Kidney epithelial cell (primary cell): Measurements from ENCODE around the gene BMP8B. TPM values are rescaled to one million over a fixed set of nuclear protein-coding genes. Genes with fewer than 3 reads are reported as not detected.

Source experiments
- DNase-seq: peaks from one replicate; pipeline ENCODE4 v3.0.0-alpha.2; 2010; ENCODE audit warnings: low read depth
- H3K27me3 ChIP-seq: 2 replicates; pipeline ENCODE4 v1.6.0; 2011; ENCODE audit warnings: low read length; ENCODE audit not compliant: control insufficient read depth, insufficient read depth
- H3K36me3 ChIP-seq: 2 replicates; pipeline ENCODE4 v1.5.1; 2011; ENCODE audit warnings: low read length; ENCODE audit not compliant: control insufficient read depth, insufficient read depth
- H3K4me3 ChIP-seq: 2 replicates; pipeline ENCODE4 v1.5.1; 2011; ENCODE audit warnings: low read depth, mild to moderate bottlenecking, control low read depth, low read length
- total RNA-seq: library from RNA; depleted of rRNA; stranded (reverse); fragments of >200 nt; gene quantifications from 2 replicates; pipeline ENCODE4 v1.2.3, GENCODE V29; 2015
- TF ChIP-seq, protein P1 (sequence below): IDR thresholded peaks from 2 replicates; pipeline ENCODE4 v1.5.1; 2011; ENCODE audit warnings: mild to moderate bottlenecking, moderate library complexity, low read length, control low read depth, inconsistent platforms; ENCODE audit not compliant: insufficient read depth, poor library complexity, severe bottlenecking

Gene BMP8B
- total RNA-seq, 1 donor from 2014 or later, result 4.3 TPM

DNA sequence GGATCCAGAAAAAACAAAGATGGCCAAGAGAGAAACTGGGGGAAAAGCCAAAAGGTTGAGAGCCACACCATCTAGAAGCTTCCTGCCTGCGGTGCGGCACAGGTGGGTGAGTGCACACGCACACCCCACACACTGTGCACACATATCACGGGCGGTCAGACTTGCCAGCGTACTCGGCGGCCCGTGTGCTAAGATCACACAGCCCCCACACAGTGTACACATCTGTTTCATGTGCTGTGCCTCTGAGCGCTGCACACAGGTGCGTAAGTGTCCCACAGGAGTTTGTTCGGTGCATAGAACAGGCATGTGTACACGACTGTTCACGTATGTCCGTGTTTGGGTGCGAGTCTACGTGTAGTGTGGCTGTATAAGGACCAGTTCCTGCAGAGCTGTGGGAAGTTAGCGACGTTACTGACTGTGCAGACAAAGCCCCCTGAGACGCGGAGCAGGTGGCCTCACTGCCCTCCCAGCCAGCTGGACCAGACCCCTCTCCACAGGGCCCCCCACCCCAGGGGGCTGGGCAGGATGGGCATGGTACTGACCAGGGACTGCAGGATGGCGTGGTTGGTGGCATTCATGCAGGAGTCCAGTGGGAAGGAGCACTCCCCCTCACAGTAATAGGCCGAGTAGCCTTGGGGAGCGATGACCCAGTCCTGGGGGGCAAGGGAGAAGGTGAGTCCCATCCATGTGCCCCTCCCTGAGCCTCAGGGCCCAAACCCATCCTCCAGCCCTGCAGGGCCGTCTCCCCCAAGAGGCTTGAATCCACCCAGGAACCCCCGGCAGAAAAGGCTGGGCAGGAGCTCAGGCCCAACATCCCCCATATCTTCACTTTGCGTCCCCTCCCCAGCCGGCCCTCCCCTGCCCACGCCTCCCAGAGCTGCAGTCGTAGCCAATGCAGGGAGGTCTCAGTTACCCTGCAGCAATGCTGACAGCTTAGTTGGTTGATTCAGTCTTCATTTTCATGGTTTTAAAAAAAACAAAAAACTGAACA lies 25.8 kb downstream of the BMP8B start:
- no peaks in the 10 kb centered on the region for H3K36me3 ChIP-seq
- no peaks in the 10 kb centered on the region for H3K27me3 ChIP-seq
- no peak overlapping the region for H3K4me3 ChIP-seq
- no peak for DNase-seq
- TF ChIP-seq, protein P1, sequence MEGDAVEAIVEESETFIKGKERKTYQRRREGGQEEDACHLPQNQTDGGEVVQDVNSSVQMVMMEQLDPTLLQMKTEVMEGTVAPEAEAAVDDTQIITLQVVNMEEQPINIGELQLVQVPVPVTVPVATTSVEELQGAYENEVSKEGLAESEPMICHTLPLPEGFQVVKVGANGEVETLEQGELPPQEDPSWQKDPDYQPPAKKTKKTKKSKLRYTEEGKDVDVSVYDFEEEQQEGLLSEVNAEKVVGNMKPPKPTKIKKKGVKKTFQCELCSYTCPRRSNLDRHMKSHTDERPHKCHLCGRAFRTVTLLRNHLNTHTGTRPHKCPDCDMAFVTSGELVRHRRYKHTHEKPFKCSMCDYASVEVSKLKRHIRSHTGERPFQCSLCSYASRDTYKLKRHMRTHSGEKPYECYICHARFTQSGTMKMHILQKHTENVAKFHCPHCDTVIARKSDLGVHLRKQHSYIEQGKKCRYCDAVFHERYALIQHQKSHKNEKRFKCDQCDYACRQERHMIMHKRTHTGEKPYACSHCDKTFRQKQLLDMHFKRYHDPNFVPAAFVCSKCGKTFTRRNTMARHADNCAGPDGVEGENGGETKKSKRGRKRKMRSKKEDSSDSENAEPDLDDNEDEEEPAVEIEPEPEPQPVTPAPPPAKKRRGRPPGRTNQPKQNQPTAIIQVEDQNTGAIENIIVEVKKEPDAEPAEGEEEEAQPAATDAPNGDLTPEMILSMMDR, result no peak

DNA sequence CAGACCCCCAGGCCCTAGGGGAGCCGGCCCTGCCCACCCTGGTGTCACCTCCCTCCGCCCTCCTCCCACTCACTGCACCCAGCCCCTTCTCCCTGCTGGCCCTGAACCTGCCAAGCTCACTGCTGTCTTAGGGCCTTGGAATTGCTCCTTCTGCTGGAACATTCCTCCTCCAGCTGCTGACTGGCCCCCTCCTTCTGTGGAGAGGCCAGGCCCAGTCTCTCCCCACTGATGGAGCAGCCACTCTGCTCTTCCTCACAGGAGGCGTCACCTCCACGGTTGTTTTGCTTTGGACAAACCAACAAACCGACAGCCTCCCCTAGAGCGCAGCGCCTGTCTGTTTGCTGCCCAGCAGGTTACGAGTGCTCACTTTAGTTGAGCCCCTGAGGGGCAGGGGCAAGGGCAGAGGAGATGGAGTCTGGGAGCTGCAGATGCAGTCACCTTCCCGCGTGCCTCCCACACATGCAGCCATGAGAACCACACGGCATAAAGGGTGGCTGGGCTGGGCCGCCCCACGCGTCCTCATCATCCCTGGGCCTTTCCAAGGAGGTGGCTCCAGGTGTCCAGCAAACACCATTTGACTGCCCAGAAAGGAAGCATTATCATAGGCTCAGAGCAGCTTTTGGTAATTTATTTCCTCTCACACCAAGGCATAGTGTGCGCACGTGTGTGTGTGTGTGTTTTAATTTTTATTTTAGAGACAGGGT lies 27.0 kb downstream of the BMP8B start:
- DNase-seq, result no peak
- no peak overlapping the region for H3K4me3 ChIP-seq
- H3K27me3 ChIP-seq, result no peaks in the 10 kb centered on the region
- TF ChIP-seq, protein P1, result no peak
- H3K36me3 ChIP-seq, result no peaks in the 10 kb centered on the region

DNA sequence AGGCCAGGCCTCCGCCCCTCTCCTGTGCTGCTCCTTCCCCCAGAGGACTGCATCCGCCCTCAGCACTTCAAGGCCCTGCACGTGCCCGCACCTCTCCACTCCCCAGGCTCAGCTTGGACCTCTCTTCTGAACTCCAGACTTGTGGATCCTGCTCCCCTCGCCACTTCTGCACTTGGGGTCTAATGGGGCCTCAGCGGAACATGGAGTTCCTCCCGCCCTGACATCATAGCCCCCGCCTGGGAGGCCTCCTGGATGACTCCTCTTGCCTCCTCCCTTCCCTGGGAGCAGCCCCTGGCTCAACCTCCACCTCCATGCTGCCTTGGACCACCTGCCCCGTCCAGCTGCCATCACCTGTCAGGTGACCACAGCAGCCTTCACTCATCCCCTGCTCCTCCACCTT lies 27.6 kb downstream of the BMP8B start:
- H3K27me3 ChIP-seq, result no peaks in the 10 kb centered on the region
- TF ChIP-seq, protein P1, result no peak
- H3K36me3 ChIP-seq, result no peaks in the 10 kb centered on the region
- no peak for DNase-seq
- no peak overlapping the region for H3K4me3 ChIP-seq

DNA sequence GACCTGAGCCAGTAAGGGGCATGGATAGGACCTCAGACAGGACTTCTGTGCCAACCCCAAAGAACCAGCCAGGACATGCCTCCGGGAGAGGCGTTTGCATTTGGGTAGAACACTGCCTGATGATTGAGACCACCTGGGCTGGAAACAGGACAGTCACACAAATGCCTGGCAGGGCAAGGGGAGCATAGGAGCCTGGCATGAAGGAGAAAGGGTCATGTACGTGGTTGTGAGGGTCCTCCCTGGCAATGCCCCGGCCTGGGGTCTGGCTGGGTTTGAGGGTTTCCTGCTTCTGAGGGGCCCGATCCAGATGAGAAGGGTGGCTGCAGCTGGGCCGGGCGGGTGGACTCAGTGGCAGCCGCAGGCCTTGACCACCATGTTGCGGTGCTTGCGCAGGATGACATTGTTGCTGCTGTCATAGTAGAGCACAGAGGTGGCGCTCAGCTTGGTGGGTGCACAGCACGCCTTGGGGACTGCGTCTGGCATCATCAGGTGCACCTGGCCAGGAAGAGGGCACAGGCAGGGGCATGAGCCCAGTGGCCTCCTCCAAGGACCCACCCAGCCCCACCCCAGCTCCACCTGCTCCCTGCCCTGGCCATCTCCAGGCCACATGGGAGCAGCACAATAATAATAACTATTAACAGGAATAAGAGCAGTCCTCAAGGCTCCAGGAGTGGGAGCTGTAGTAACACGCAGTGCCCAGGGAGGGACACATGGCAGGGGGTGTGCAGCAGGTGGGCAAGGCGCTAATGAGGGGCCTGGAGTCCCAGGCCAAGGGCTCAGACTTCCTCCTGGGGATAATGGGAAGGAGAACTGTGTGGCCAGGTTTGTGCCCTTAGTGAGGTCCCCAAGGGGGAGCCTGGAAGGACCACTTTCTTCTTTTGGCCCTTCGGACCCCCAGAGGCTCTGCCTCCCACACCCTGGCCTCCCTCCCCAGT lies 28.3 kb downstream of the BMP8B start:
- Histone ChIP-seq H3K4me3 (no peak overlapping the region), H3K27me3 (no peaks in the 10 kb centered on the region), H3K36me3 (no peaks in the 10 kb centered on the region)
- no peak for DNase-seq
- TF ChIP-seq, protein P1, result no peak

DNA sequence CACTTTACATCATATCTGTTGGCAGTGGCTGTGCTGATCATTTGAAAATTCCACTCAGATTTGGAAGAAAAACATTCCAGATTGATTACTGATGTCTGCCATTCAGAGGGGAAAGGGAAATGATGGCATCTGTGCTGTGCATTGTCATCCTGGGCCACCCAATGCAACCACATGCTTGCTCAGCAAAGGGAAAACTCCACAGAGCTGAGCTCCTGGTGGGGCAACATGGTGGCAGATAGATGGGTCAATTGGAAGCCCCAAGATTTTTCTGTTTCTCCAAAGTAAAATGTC lies 29.3 kb downstream of the BMP8B start:
- Histone ChIP-seq H3K36me3 (no peaks in the 10 kb centered on the region), H3K4me3 (no peak overlapping the region), H3K27me3 (no peaks in the 10 kb centered on the region)
- no peak for DNase-seq
- TF ChIP-seq, protein P1, result no peak
